K562 (cell line): ENCODE measurements around the gene CATSPER3. TPM values are rescaled to one million over a fixed set of nuclear protein-coding genes. Genes with fewer than 3 reads are reported as not detected.

Experiments used
- ATAC-seq: fragments of 200-7000 bp; cut with Tn5 transposase; 3 replicates; pipeline ENCODE4 v1.9.1; 2020; ENCODE audit warnings: moderate library complexity
- BruUV-seq: library from RNA; stranded (reverse); fragments of 400-500 nt; replicated peaks from 2 replicates; lab custom pipeline; 2021; lab: Mats Ljungman, UMichigan
- CTCF ChIA-PET: fragments of 300-600 bp; formaldehyde crosslinking; extraction: SDS; loops from one replicate; lab custom pipeline; 2021; ENCODE audit warnings: low intra/inter-chr PET ratio; lab: Yijun Ruan, JAX
- POLR2A ChIA-PET: fragments of 300-600, 350-650 bp; sonication (Branson Sonifier 250); formaldehyde crosslinking; extraction: SDS; loops from one replicate; lab custom pipeline; 2021; ENCODE audit warnings: antibody characterized with exemption, inconsistent platforms; lab: Yijun Ruan, JAX
- DNase-seq, 4 experiments: peaks; one replicate each; pipeline versions ENCODE4 v3.0.0 to v3.0.0-alpha.2; 2011 to 2018; ENCODE audit warnings: low spot score in 3 of 4, mixed read lengths in 3 of 4; ENCODE audit errors: extremely low read depth in 1 of 4
- FAIRE-seq: peaks from 2 replicates; lab custom pipeline; 2011; peaks lifted over from hg19 to GRCh38; lab: Jason Lieb, UNC
- H2AFZ ChIP-seq: 2 replicates; pipeline ENCODE4 v1.6.0; 2011; ENCODE audit warnings: low read depth, low read length, control low read depth, inconsistent platforms
- H3K27ac ChIP-seq: fragments of 200-600 bp; 3 replicates; pipeline ENCODE4 v1.8.0; 2011; ENCODE audit warnings: low read depth, mild to moderate bottlenecking, control low read depth, inconsistent platforms, low read length, moderate library complexity, mixed read lengths; ENCODE audit errors: extremely low read depth
- H3K27me3 ChIP-seq, 2 experiments: fragments of 300-600 bp in 1 of 2; 2 replicates in 1 of 2; 3 replicates in 1 of 2; pipeline versions ENCODE4 v1.6.0 to v1.8.0; 2011; ENCODE audit warnings: inconsistent platforms in 2 of 2, low read length in 2 of 2, mild to moderate bottlenecking in 1 of 2, mixed read lengths in 1 of 2, moderate library complexity in 1 of 2; ENCODE audit not compliant: control insufficient read depth in 2 of 2, insufficient read depth in 2 of 2
- H3K36me3 ChIP-seq: fragments of 300-600 bp; 3 replicates; pipeline ENCODE4 v1.8.0; 2011; ENCODE audit warnings: mild to moderate bottlenecking, low read length, inconsistent platforms; ENCODE audit not compliant: control insufficient read depth, insufficient read depth
- H3K4me1 ChIP-seq, 2 experiments: fragments of 200-600 bp in 1 of 2; replicated peaks in 1 of 2; 2 replicates in 1 of 2; 3 replicates in 1 of 2; pipeline versions ENCODE4 v1.5.1 to v1.8.0; 2011; ENCODE audit warnings: inconsistent platforms in 2 of 2, low read length in 2 of 2, mild to moderate bottlenecking in 1 of 2, mixed read lengths in 1 of 2, moderate library complexity in 1 of 2; ENCODE audit not compliant: control insufficient read depth in 2 of 2, insufficient read depth in 2 of 2
- H3K4me2 ChIP-seq: 2 replicates; pipeline ENCODE4 v1.6.1; 2011; ENCODE audit warnings: low read length, control low read depth, inconsistent platforms, mixed read lengths; ENCODE audit not compliant: insufficient read depth
- H3K4me3 ChIP-seq: fragments of 200-600 bp; sonication (generic), shearing (Covaris generic); 2 replicates; pipeline ENCODE4 v1.5.1; 2016; ENCODE audit warnings: control low read depth, inconsistent platforms
- H3K79me2 ChIP-seq: fragments of 200-600 bp; 3 replicates; pipeline ENCODE4 v1.8.0; 2011; ENCODE audit warnings: low read length, inconsistent platforms; ENCODE audit not compliant: control insufficient read depth, insufficient read depth
- H3K9ac ChIP-seq, 2 experiments: 2 replicates each; pipeline versions ENCODE4 v1.6.0 to v1.6.1; 2011; ENCODE audit warnings: low read depth in 2 of 2, low read length in 2 of 2, control low read depth in 1 of 2, inconsistent platforms in 1 of 2, mild to moderate bottlenecking in 1 of 2, mixed read lengths in 1 of 2; ENCODE audit not compliant: insufficient read depth in 1 of 2
- H3K9me1 ChIP-seq: one replicate; pipeline ENCODE4 v1.6.0; 2011; ENCODE audit warnings: inconsistent platforms, mild to moderate bottlenecking, low read length, moderate library complexity; ENCODE audit not compliant: control insufficient read depth, insufficient read depth
- H3K9me3 ChIP-seq: replicated peaks from 2 replicates; pipeline ENCODE4 v1.5.1; 2011; ENCODE audit warnings: low read depth, low read length, inconsistent platforms; ENCODE audit not compliant: control insufficient read depth, insufficient read depth
- H4K20me1 ChIP-seq: replicated peaks from 2 replicates; pipeline ENCODE4 v1.6.1; 2011; ENCODE audit warnings: low read length, inconsistent platforms, mixed read lengths; ENCODE audit not compliant: control insufficient read depth, insufficient read depth
- ARHGAP35 ChIP-seq: fragments of 450-650 bp; IDR thresholded peaks from 2 replicates; pipeline ENCODE4 v1.6.1; 2018; ENCODE audit not compliant: partially characterized antibody
- BHLHE40 ChIP-seq: IDR thresholded peaks from 2 replicates; pipeline ENCODE4 v1.6.1; 2011; ENCODE audit warnings: low read length, improper control_type of control experiment
- ELF2 ChIP-seq: fragments of 250-450 bp; sonication (Bioruptor Pico); IDR thresholded peaks from 2 replicates; pipeline ENCODE4 v1.5.0; 2021; ENCODE audit warnings: mild to moderate bottlenecking
- JUN ChIP-seq, 2 experiments: sonication (generic) in 1 of 2; formaldehyde crosslinking in 1 of 2; IDR thresholded peaks; 2 replicates each; pipeline versions ENCODE4 v1.6.1 to v1.8.0; 2012 to 2022; ENCODE audit warnings: borderline replicate concordance in 2 of 2, mild to moderate bottlenecking in 2 of 2, improper control_type of control experiment in 1 of 2, low read depth in 1 of 2, low read length in 1 of 2, missing genetic modification reagents in 1 of 2
- MAZ ChIP-seq, 2 experiments: fragments of 450-650 bp in 1 of 2; sonication (generic) in 1 of 2; formaldehyde crosslinking; IDR thresholded peaks in 1 of 2; conservative IDR thresholded peaks in 1 of 2; 2 replicates each; pipeline versions ENCODE4 v1.4.0 to v1.5.0; 2020; ENCODE audit warnings: mild to moderate bottlenecking in 1 of 2, missing genetic modification reagents in 1 of 2
- NKRF ChIP-seq: fragments of 450-650 bp; IDR thresholded peaks from 2 replicates; pipeline ENCODE4 v1.6.1; 2016; ENCODE audit warnings: borderline replicate concordance
- RBM15 ChIP-seq: fragments of 200-400 bp; formaldehyde crosslinking; IDR thresholded peaks from 2 replicates; pipeline ENCODE4 v1.6.1; 2018; ENCODE audit warnings: mild to moderate bottlenecking, low read length, moderate library complexity; ENCODE audit not compliant: insufficient read depth
- RFX5 ChIP-seq: IDR thresholded peaks from 2 replicates; pipeline ENCODE4 v1.6.1; 2011; ENCODE audit warnings: low read depth, mild to moderate bottlenecking, improper control_type of control experiment, low read length
- SMARCB1 ChIP-seq: IDR thresholded peaks from 2 replicates; pipeline ENCODE4 v1.6.1; 2011; ENCODE audit warnings: improper control_type of control experiment, low read depth; ENCODE audit not compliant: insufficient read length
- TAF1 ChIP-seq: IDR thresholded peaks from 2 replicates; pipeline ENCODE4 v1.6.1; 2011; ENCODE audit warnings: mild to moderate bottlenecking, low read length, moderate library complexity; ENCODE audit not compliant: insufficient read depth, control insufficient read depth, severe bottlenecking; ENCODE audit errors: extremely low read depth
- TCF7L2 ChIP-seq: fragments of 150-350 bp; IDR thresholded peaks from 2 replicates; pipeline ENCODE4 v1.6.1; 2016; ENCODE audit warnings: low read depth, mild to moderate bottlenecking, low read length, moderate library complexity
- ZNF764 ChIP-seq: fragments of 250-450 bp; sonication (Bioruptor Pico); IDR thresholded peaks from 2 replicates; pipeline ENCODE4 v1.4.0; 2020; ENCODE audit warnings: low read depth, mild to moderate bottlenecking, moderate library complexity
- WGBS: fragments of 100-300 bp; shearing (Covaris generic); methylation state at CpG from one replicate; pipeline ENCODE4 v1.1.6; 2016; ENCODE audit warnings: low coverage, mixed read lengths; ENCODE audit not compliant: insufficient coverage; ENCODE audit errors: missing lambda C conversion rate; 5-methylcytosine and 5-hydroxymethylcytosine counted together
- in situ Hi-C: fragments of 300-500 bp; cut with MboI; formaldehyde crosslinking; loops from 4 replicates; pipeline ENCODE4 v1.15.0; 2018; ENCODE audit warnings: inconsistent platforms, mixed read lengths
- intact Hi-C: fragments of 100-400 bp; cut with micrococcal nuclease; formaldehyde crosslinking; loops from 2 replicates; pipeline ENCODE4 v1.14.2; 2022
- polyA plus RNA-seq, 8 experiments: library from polyadenylated mRNA; depleted of rRNA in 4 of 8; stranded (reverse) in 5 of 8; unstranded in 3 of 8; fragments of >200 nt; fragmentation: Nextera tagmentation in 2 of 8; fragmentation: Illumina TruSeq in 1 of 8; extraction: Ambion mirVana in 2 of 8; extraction: Trizol in 1 of 8; gene quantifications; 2 replicates each; pipeline versions ENCODE4 v1.2.1 to v1.2.3, GENCODE V29; 2011 to 2014; ENCODE audit warnings: inconsistent platforms in 1 of 8, missing spikeins in 1 of 8
- total RNA-seq, 7 experiments: library from RNA; depleted of rRNA in 6 of 7; stranded (reverse); fragments of >200 nt in 6 of 7; fragmentation: Illumina TruSeq in 2 of 7; extraction: Trizol in 2 of 7; gene quantifications; 2 replicates each; pipeline versions ENCODE4 v1.2.1 to v1.2.3, GENCODE V29; 2011 to 2021; ENCODE audit warnings: low replicate concordance in 1 of 7
- TF ChIP-seq, protein P1 (sequence below): fragments of 200-800 bp; sonication (Bioruptor generic); IDR thresholded peaks from 2 replicates; pipeline ENCODE4 v1.6.1; 2017; ENCODE audit warnings: missing genetic modification characterization, missing compliant biosample characterization
- TF ChIP-seq, protein P2 (sequence below): fragments of 150-350 bp; conservative IDR thresholded peaks from 2 replicates; pipeline ENCODE4 v1.6.1; 2014; ENCODE audit warnings: low read length

Gene CATSPER3
- total and polyA plus RNA-seq, 9 of the 15 experiments (the other 6 are each of a cell fraction or from before 2014, with no cell fraction given) = 0.14 to 1.5 (median 0.49) TPM

DNA sequence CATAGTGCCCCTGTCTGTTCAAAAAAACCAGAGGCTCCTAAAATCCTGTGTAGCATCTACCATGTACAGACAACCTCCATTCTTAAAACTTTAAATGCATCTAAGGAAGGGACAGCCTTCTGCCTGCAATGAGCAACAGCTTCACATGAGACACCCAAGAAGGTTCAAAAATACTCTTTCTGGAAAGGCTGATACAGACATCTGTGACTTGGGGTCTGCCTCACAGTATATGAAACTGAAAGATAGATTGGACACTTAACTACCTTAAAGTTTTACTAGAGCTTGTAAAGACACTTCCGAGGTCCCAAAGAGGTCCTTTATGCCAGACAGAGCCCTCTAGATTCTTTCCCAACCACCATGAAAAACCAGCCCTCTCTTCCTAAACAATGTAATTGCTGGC is 28.2 kb upstream of the CATSPER3 start:
- H3K79me2 ChIP-seq = no peaks in the 10 kb centered on the region
- no peaks in the 10 kb centered on the region for H3K9me1 ChIP-seq
- no peaks in the 10 kb centered on the region for H3K4me1 ChIP-seq
- TF ChIP-seq TAF1 (no peak), NKRF (no peak), ARHGAP35 (no peak), BHLHE40 (no peak), ZNF764 (CRISPR knock-in tag) (no peak), JUN (IDR thresholded peaks at IDR 0.05; ENCODE audit: borderline replicate concordance, low read depth, low read length) (no peak), JUN (CRISPR knock-in tag; IDR thresholded peaks at IDR 0.05; ENCODE audit: borderline replicate concordance) (no peak), SMARCB1 (no peak), ELF2 (CRISPR knock-in tag) (no peak), RFX5 (no peak), MAZ (CRISPR knock-in tag; conservative IDR thresholded peaks at IDR 0.05 in 1 of 2, IDR thresholded peaks at IDR 0.05 in 1 of 2) (no peak), TCF7L2 (no peak), RBM15 (no peak)
- TF ChIP-seq, protein P1, sequence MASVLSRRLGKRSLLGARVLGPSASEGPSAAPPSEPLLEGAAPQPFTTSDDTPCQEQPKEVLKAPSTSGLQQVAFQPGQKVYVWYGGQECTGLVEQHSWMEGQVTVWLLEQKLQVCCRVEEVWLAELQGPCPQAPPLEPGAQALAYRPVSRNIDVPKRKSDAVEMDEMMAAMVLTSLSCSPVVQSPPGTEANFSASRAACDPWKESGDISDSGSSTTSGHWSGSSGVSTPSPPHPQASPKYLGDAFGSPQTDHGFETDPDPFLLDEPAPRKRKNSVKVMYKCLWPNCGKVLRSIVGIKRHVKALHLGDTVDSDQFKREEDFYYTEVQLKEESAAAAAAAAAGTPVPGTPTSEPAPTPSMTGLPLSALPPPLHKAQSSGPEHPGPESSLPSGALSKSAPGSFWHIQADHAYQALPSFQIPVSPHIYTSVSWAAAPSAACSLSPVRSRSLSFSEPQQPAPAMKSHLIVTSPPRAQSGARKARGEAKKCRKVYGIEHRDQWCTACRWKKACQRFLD (CRISPR knock-in tag) = no peak
- TF ChIP-seq, protein P2, sequence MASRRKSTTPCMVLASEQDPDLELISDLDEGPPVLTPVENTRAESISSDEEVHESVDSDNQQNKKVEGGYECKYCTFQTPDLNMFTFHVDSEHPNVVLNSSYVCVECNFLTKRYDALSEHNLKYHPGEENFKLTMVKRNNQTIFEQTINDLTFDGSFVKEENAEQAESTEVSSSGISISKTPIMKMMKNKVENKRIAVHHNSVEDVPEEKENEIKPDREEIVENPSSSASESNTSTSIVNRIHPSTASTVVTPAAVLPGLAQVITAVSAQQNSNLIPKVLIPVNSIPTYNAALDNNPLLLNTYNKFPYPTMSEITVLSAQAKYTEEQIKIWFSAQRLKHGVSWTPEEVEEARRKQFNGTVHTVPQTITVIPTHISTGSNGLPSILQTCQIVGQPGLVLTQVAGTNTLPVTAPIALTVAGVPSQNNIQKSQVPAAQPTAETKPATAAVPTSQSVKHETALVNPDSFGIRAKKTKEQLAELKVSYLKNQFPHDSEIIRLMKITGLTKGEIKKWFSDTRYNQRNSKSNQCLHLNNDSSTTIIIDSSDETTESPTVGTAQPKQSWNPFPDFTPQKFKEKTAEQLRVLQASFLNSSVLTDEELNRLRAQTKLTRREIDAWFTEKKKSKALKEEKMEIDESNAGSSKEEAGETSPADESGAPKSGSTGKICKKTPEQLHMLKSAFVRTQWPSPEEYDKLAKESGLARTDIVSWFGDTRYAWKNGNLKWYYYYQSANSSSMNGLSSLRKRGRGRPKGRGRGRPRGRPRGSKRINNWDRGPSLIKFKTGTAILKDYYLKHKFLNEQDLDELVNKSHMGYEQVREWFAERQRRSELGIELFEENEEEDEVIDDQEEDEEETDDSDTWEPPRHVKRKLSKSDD = no peak
- TF ChIP-seq, all 486 proteins: peak for 0
- BruUV-seq = no TSS peak
- in situ Hi-C loops (no loop called here), intact Hi-C loops (no loop called here)
- H3K4me3 ChIP-seq = no peak overlapping the region
- no peaks in the 10 kb centered on the region for H3K9me3 ChIP-seq
- ChIA-PET POLR2A (no interaction called here), CTCF (no interaction called here)
- peaks cover 19% of the 10 kb centered on the region; the same call in 2 of the 3 replicates for H3K36me3 ChIP-seq
- no peaks in the 10 kb centered on the region for H4K20me1 ChIP-seq
- no peaks in the 10 kb centered on the region for H3K27me3 ChIP-seq
- WGBS = 94% methylated on average over 1 of the region's 1 CpG
- FAIRE-seq = no peak
- DNase-seq = no peak
- no peak overlapping the region for H3K27ac ChIP-seq
- H3K4me2 ChIP-seq = no peak overlapping the region
- no peak overlapping the region for H2AFZ ChIP-seq
- no peak overlapping the region for H3K9ac ChIP-seq
- no peak for ATAC-seq
